ENCODE data around the gene MYO5B. TPM values are rescaled to one million over a fixed set of nuclear protein-coding genes. Genes with fewer than 3 reads are reported as not detected.

MYO5B gene
- total RNA-seq, 4 donors from 2014 or later: 32.0 to 63.3 (median 46.8) TPM

GRCh38 chr18:49778826-49779465 is 416.0 kb downstream of the MYO5B start:
- H3K27ac ChIP-seq: no peak overlapping the region
- DNase-seq: no peak
- no peaks in the 10 kb centered on the region for H3K27me3 ChIP-seq
- H3K9me3 ChIP-seq: peaks cover 0 to 10% (median 0%) of the 10 kb centered on the region in 3 donors
- 52 to 100% methylated on average over 1 to 3 of the region's 8 CpGs for WGBS, 2 donors
- no peak overlapping the region for H3K4me3 ChIP-seq
- TF ChIP-seq POLR2A (IDR thresholded peaks at IDR 0.05) (no peak), CTCF (IDR thresholded peaks at IDR 0.05) (no peak)
- H3K36me3 ChIP-seq: peaks cover 0 to 36% (median 3%) of the 10 kb centered on the region in 3 donors
- H3K4me1 ChIP-seq: no peaks in the 10 kb centered on the region
- intact Hi-C loops (cut with DNase I): no loop called here

Small RNA genes lying within 50 kb of the gene (small RNA-seq; reads per million reads assigned to genes)
- gene RF00019: 0 reads per million in 4 donors
- gene RF00283: 0 reads per million in 4 donors
- 0 reads per million in 4 donors for gene RN7SL310P
- 0 to 0.09 (median 0) reads per million in 4 donors for gene RNA5SP457
- 0 reads per million in 4 donors for gene SCARNA17

Other genes starting within 250 kb of the MYO5B start
- under 1 TPM in 1 of 4 donors, not detected in 3; 0.19 TPM for gene CFAP53, start 71.3 kb upstream of the MYO5B start, total RNA-seq
- gene MBD1, start 86.4 kb upstream of the MYO5B start, total RNA-seq: 10 to 100 TPM; 39.5 to 83.8 (median 61.0) TPM
- 10 to 100 TPM; 42.0 to 58.9 (median 53.9) TPM for gene CXXC1, start 92.5 kb upstream of the MYO5B start, total RNA-seq
- 10 to 100 TPM in 1 of 4 donors, 1 to 10 TPM in 3; 1.5 to 11.2 (median 3.8) TPM for gene SKA1, start 179.9 kb upstream of the MYO5B start, total RNA-seq

All from esophagus squamous epithelium (tissue), 5 donors.